Measurements from ENCODE around the gene CDKAL1.

- no peak for TF ChIP-seq TAF1 (IDR thresholded peaks at IDR 0.05; ENCODE audit: control insufficient read depth, extremely low read depth, insufficient read depth, low read length, severe bottlenecking)
- no peak for TF ChIP-seq HMGXB4 (CRISPR knock-in tag; IDR thresholded peaks at IDR 0.05)
- TF ChIP-seq ZFP36 (IDR thresholded peaks at IDR 0.05; ENCODE audit: low read depth, low read length, partially characterized antibody): no peak
These were observed 256.0 kb downstream of the CDKAL1 start for GRCh38 chr6:20790032-20790791.

Data from K562 (cell line).